KOPT-K1 (cell line): ENCODE results near the gene HIPK2.

Source experiments
- H3K27ac ChIP-seq: fragments of 200-600 bp; sonication (generic); 2 replicates; pipeline ENCODE4 v1.5.1; 2016; ENCODE audit warnings: antibody characterized with exemption, mild to moderate bottlenecking, low read depth, low read length; ENCODE audit not compliant: poor library complexity, severe bottlenecking
- H3K36me3 ChIP-seq: fragments of 200-600 bp; sonication (generic); 2 replicates; pipeline ENCODE4 v1.5.1; 2017; ENCODE audit warnings: antibody characterized with exemption, mild to moderate bottlenecking, low read length, moderate library complexity; ENCODE audit not compliant: insufficient read depth
- H3K9me3 ChIP-seq: fragments of 200-600 bp; sonication (generic); 2 replicates; pipeline ENCODE4 v1.5.1; 2017; ENCODE audit warnings: antibody characterized with exemption, low read length, mild to moderate bottlenecking; ENCODE audit not compliant: insufficient read depth, poor library complexity, severe bottlenecking

The HIPK2 gene

DNA sequence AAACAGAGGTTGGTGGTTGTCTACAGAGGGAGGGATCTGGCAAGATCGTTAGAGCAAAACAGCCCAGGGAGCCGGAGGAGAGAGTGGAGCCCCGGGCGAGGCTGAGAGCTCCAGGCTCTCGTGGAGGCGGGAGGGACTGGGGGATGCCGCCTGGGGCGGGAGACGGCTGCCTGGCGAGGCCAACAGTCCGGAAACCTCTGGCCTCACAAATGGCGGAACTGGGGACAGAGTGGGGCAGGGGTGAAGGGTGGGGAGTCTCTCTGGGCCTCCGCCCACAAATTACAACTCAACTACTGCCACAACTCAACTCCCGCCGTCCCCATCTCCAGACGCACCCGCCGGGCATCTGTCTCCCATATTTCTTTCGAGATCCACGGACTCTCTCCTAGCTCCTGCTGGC, 206.6 kb downstream of the HIPK2 start:
- Histone ChIP-seq H3K9me3 (no peaks in the 10 kb centered on the region), H3K36me3 (peaks cover 23% of the 10 kb centered on the region; the same call in 1 of the 2 replicates), H3K27ac (no peak overlapping the region)

DNA sequence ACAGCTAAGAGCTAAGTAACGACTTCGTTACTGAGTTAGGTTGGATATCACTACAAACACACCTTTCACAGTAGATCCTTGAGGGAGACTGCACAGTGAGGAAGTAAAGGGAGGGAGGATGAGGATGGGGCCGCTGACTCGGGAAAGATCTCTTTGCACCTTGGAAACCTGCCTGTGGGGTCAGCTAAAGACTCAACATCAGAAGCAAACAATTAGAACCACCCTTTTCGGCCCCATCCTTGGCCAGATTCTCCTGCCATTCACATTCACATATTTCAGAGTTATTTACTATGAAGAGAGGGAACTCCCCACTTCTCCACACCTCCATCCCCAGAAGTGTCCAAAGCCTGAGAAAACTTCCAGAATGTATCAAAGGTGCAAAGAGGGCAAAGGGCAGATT, 207.2 kb downstream of the HIPK2 start:
- Histone ChIP-seq H3K36me3 (peaks cover 23% of the 10 kb centered on the region; the same call in 1 of the 2 replicates), H3K27ac (no peak overlapping the region), H3K9me3 (no peaks in the 10 kb centered on the region)

DNA sequence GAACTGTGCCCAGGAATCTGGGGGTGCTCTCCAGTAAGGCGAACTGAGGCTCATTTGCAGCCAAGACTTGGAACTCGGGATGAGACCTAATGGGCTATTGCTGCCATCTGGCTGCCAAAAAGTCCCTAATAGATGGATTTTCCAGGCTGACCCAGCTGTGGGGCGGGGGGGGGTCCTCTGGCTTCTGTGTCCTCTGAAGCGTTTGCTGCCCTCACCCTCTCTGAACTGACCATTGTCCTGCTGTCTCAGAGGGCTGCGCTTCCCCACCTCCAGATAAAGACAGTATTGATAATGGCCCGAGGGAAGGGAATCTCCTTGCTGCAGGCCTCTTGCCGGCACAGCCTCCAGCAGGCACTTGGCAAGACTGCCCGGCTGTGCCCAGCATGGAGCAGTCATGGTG, 207.7 kb downstream of the HIPK2 start:
- Histone ChIP-seq H3K9me3 (no peaks in the 10 kb centered on the region), H3K27ac (no peak overlapping the region), H3K36me3 (peaks cover 21% of the 10 kb centered on the region; the same call in 1 of the 2 replicates)

DNA sequence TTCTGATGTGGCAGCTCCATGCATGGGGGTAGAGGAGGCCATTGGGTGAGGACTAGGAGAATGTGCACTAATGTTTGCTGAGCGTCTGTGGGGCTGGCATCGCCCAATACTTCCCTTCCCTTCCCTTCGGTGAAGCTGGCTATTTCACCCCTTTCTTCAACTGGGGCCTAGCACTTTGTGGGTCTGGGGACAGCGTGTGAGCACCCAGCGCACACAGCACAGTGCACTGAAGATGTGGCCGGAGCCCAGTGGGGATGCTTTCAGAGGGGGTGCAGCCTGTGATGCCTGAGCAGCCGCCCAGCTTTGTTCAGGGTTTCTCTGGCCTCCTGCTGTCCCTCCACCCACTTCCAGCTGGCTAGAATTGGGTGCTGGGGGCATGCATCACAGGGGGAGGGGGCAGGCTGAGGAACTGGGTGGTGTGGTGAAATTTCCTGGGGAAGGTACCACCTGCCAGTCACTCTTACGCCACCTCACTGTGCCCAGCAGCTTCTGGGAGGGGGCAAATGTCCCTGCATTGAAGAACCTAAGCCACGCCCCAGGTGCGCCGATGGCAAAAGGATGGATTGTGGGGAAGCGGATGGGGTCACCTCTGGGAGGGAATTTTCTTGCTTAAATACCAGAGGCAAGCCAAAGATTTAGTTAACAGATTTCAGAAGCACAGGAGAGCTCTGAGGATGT, 208.8 kb downstream of the HIPK2 start:
- Histone ChIP-seq H3K9me3 (no peaks in the 10 kb centered on the region), H3K27ac (no peak overlapping the region), H3K36me3 (peaks cover 10% of the 10 kb centered on the region; the same call in 1 of the 2 replicates)

DNA sequence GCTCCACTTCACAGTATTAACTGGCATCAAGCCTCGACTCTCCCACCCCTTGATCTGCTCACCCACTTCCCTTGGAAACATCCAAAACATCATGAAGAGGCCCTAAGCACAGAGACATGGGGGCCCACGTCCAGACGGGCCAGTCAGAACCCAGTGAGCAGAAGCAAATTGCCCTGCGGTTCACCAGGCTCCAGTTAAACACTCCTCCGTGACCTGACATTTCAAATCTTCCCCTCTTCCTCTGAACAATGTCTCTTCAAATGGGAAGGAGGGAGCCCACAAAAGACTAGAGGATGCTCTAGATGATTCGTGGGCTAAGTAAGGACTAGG, 209.5 kb downstream of the HIPK2 start:
- H3K27ac ChIP-seq: no peak overlapping the region
- H3K9me3 ChIP-seq: no peaks in the 10 kb centered on the region
- peaks cover 5% of the 10 kb centered on the region; the same call in 1 of the 2 replicates for H3K36me3 ChIP-seq

DNA sequence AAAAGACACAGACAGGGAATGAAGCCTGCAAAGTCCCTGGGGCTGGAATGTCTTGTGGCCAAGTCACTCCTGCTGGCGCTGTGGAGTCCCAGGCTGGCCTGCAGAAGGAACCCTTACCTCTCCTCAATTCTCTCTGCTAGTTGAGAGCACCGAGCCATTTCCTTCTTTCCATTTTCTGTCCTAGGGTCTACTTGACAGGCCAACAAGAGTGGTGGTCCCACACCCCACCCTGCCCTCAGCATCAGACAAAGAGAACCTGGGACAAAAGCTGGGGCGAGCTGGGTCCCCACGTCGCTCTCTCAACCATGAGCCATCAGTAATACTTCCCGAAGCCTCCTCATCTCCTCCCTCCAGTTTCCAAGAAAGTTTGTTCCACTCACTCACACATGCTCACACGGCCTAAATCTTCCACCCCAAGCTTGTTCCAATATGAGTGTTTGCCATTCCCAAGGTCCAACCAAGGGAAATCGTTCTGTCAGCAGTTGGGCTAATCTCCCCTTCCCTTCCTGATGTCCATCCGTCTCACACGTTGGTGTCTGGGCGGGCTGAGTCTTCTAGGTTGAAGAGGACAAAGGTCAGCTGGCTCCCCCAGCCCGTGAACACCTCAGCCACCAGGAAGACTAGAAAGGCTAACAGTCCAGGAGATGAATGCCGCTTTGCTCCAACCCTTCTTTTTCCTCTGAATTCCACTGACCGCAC, 210.0 kb downstream of the HIPK2 start:
- Histone ChIP-seq H3K36me3 (peaks cover under 1% of the 10 kb centered on the region; the same call in 1 of the 2 replicates), H3K27ac (no peak overlapping the region), H3K9me3 (no peaks in the 10 kb centered on the region)

DNA sequence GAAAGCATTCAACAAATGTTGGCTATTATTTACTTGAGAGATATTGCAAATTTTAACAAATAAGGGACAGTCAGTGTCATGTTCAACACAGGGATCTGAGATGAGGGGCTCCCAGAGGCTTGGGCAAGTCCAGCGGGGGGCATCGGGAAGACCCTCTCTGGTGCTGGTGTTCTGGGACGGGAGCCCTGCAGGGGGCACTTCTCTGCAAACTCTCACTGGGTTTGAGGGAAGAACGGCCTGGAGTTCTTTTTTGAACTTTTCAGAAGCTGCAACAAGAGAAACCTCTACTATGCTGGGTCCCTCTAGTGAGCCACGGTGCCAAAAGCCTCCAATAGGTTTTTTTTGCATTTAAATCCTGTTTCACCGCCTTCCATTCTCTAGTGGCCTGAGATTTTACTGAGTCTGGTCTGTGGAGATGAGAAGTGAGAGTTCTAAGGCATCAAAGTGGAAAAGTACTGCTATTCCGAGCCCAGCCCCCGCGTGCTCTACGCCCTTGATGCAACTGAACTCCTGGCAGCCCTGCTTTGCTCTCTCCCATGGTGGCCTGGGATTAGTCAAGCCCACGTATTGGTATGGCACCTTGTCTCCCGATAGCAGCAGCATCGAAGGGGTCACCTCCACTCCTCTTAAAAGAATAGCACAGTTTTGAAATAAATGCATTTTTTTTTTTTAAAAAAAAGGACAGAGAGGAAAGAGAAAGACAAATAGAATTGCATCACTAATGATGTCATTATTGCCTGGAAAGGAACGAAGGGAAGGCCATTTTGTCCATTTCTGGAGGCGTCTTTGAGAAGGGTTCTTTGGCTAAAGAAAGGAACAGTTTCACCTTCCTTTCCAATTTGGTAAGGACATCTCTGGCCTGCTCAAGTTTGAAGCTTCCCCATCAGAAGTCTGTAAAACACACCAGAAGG, 210.8 kb downstream of the HIPK2 start:
- Histone ChIP-seq H3K36me3 (no peaks in the 10 kb centered on the region), H3K27ac (no peak overlapping the region)

DNA sequence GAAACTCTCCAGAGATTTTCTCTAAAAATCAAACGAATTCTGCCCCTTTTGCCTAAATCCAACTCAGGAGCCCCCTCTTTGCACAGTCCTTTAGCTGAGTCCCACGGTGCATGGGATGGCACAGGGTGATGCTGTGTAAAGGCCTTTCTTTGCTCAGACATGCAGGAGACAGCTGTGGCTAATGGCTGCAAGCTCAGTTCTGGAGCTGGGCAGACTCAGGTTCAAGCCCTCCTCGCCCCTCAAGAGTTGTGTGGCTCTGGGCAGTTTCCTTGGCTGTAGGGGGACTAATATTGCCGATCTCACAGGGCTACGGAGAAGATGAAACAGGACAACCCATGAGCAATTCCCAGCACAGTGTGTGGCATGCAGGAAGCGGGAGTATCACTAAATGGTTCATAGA, 211.7 kb downstream of the HIPK2 start:
- H3K27ac ChIP-seq: no peak overlapping the region
- H3K9me3 ChIP-seq: no peaks in the 10 kb centered on the region
- H3K36me3 ChIP-seq: no peaks in the 10 kb centered on the region

More for the DNA sequence above, 210.8 kb downstream of the HIPK2 start:
- no peaks in the 10 kb centered on the region for H3K9me3 ChIP-seq

DNA sequence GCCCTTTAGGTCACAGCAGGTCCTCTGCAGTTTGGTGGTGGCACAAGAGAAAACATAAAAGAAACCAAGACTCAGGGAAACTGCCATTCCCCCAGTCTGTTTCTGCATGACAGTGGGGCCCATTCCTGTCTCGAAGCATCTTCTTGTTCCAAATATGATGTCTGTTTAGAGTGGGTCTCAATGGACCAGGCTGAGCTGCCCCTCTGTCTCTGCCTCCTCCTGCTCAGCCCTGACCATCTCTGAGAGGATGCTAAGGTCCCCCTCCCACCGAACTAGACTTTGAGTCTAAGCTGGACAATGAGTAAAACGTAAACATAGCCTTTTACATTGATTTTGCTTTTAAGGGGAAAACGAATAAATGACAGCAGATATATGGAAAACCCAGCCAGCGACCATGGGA, 213.9 kb downstream of the HIPK2 start:
- H3K9me3 ChIP-seq: no peaks in the 10 kb centered on the region
- H3K36me3 ChIP-seq: no peaks in the 10 kb centered on the region
- no peak overlapping the region for H3K27ac ChIP-seq

DNA sequence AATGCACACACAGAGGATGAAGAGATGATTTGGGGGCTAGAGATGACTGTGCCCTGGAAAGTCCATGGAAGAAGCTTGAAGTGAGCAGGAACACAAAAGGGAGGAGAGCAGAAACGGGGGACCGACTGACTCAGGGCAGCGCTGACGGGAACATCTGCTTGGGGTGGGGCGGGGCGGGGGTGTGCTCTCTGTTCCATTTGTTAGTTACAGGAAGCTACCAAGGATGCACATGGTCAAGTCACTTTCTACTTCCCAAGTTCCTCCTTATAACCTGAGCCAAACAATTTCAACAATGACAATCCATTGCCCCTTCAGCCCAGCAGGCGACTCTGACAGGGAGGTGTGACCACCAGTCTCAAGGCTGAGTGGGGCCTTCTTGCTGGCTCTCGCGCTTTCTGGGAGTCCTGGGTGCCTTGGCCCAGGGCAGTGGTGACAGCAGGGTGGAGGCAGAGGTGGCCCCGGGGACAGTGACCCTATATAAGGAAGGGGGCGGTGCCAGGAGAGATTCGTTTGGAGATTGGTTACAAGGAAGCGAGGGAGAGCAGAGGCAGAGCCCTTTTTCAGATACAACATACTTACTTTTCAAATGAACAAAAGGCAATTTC, 214.7 kb downstream of the HIPK2 start:
- no peaks in the 10 kb centered on the region for H3K9me3 ChIP-seq
- no peak overlapping the region for H3K27ac ChIP-seq

DNA sequence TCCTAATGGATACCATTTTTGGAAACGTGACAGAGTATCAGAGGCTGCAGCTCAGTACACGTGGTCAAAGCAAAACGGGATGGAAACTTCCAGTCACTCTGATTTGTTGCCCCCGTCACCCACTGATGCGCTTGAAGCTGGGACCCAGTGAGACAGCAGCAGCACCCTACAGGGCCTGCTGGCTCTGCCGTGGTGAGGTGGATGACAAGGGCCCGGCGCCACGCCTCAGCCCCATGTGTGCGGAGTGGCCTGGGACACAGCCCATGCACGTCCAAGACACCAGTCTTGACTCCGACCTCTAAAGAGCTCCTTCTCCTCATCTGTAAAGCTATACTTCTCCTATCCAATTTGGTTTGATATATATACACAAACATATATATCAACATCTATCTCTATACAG, 215.3 kb downstream of the HIPK2 start:
- Histone ChIP-seq H3K27ac (no peak overlapping the region), H3K36me3 (no peaks in the 10 kb centered on the region), H3K9me3 (no peaks in the 10 kb centered on the region)

More for the DNA sequence above, 214.7 kb downstream of the HIPK2 start:
- H3K36me3 ChIP-seq: no peaks in the 10 kb centered on the region

DNA sequence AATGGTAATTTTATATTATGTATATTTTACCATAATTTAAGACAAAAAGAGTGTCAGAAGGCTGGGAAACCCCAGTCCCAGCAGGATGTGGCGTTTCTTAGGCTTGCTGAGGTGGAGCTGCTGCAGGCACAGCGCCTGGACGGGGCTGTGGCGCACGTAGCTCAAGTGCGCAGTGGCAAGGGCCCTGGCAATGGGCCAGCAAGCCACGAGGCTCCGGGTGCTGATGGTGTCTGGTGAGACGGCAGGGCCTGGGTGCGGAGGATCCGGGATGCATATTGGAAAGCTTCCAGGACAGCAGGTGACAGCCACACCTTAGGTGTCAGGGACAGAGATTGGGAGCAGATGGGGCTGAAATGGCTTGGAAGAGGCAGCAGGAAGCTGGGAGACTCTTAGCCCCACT, 217.1 kb downstream of the HIPK2 start:
- Histone ChIP-seq H3K9me3 (no peaks in the 10 kb centered on the region), H3K36me3 (no peaks in the 10 kb centered on the region), H3K27ac (no peak overlapping the region)

DNA sequence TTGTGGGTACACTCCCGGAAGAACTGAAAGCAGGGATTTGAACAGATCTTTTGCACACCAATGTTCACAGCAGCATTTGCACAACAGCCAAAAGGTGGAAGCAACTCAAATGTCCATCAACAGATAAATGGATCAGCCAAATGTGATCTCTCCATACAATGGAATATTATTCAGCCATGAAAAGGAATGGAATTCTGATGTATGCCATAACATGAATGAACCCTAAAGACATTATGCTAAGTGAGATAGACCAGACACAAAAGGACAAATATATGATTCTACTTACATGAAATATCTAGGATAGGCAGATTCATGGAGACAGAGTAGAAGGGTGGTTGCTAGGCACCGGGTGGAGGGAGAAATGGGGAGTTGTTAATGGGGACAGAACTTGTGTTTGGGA, 217.6 kb downstream of the HIPK2 start:
- Histone ChIP-seq H3K36me3 (no peaks in the 10 kb centered on the region), H3K9me3 (no peaks in the 10 kb centered on the region), H3K27ac (no peak overlapping the region)

DNA sequence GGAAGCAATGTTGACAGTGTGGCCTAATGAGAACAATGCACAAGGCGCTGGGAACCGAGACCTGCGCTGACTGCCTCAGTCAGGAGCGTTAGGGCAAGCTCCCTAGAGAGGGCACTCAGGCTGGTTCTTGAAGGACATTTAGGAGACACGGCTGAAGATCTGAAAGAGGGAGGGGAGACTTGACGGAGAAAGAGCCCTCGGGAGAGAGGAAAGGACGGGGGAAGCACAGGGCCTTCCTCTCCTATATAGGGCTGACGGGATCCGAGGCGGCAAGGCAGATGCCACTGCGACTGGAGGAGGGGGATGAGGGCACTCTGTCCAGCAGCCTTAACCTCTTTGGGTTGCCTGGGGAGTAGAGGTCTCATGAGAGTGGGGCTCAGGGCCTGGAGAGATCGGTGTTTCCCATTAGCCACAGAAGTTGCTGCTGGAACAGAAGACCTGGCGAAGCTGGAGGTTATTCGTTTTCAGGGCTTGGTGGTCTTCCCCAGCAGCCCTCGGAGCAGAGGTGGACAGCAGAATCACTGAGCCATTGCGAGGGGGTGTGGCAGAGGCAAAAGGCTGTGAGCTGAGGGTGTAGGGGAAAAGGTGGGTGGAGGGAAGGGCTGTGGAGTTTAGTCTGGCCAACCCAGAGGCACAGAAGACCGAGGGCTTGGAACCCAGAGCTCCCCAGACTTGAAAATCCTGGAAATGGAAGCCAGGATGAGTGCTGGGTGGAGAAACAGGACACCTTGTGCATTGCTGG, 218.3 kb downstream of the HIPK2 start:
- Histone ChIP-seq H3K9me3 (no peaks in the 10 kb centered on the region), H3K36me3 (no peaks in the 10 kb centered on the region)

More for the DNA sequence above, 218.3 kb downstream of the HIPK2 start:
- H3K27ac ChIP-seq: no peak overlapping the region
